ENCODE data around the gene TMEM229B. TPM values are rescaled to one million over a fixed set of nuclear protein-coding genes. Genes with fewer than 3 reads are reported as not detected.

The TMEM229B gene
- total RNA-seq, 1 donor from 2014 or later: 1.4 TPM

- no peak for DNase-seq
- intact Hi-C loops (cut with micrococcal nuclease): no loop called here
- Histone ChIP-seq H3K27ac (replicated peaks) (no peak overlapping the region), H3K36me3 (no peaks in the 10 kb centered on the region), H3K27me3 (ENCODE audit: low read depth) (peaks cover 61% of the 10 kb centered on the region), H3K9me3 (replicated peaks) (no peaks in the 10 kb centered on the region), H3K4me1 (peaks cover 29% of the 10 kb centered on the region), H3K4me3 (no peak overlapping the region)
- TF ChIP-seq CTCF (IDR thresholded peaks at IDR 0.05; ENCODE audit: borderline replicate concordance): no peak
Measured at GRCh38 chr14:67520482-67520881, 32.0 kb upstream of the TMEM229B start.

- no peak overlapping the region for H3K27ac ChIP-seq (replicated peaks)
- no peaks in the 10 kb centered on the region for H3K9me3 ChIP-seq (replicated peaks)
- TF ChIP-seq CTCF (IDR thresholded peaks at IDR 0.05; ENCODE audit: borderline replicate concordance): no peak
- no peak for DNase-seq
- peaks cover 53% of the 10 kb centered on the region for H3K27me3 ChIP-seq (ENCODE audit: low read depth)
- H3K4me3 ChIP-seq: no peak overlapping the region
- H3K36me3 ChIP-seq: no peaks in the 10 kb centered on the region
- peaks cover 39% of the 10 kb centered on the region for H3K4me1 ChIP-seq
- intact Hi-C loops (cut with micrococcal nuclease): no loop called here
Measured at GRCh38 chr14:67519406-67519805, 30.9 kb upstream of the TMEM229B start.

GRCh38 chr14:67517083-67517482 lies 28.6 kb upstream of the TMEM229B start:
- peak; percentile 36 for DNase-seq
- Histone ChIP-seq H3K27ac (replicated peaks) (no peak overlapping the region), H3K36me3 (no peaks in the 10 kb centered on the region), H3K4me1 (peaks cover 27% of the 10 kb centered on the region), H3K4me3 (no peak overlapping the region), H3K9me3 (replicated peaks) (no peaks in the 10 kb centered on the region), H3K27me3 (ENCODE audit: low read depth) (peaks cover 30% of the 10 kb centered on the region)
- TF ChIP-seq CTCF (IDR thresholded peaks at IDR 0.05; ENCODE audit: borderline replicate concordance): peak; percentile 36
- intact Hi-C loops (cut with micrococcal nuclease): loop anchor here (2.0 kb wide), 1 partner anchor 24 kb away; no protein-coding TSS in a partner anchor

DNA sequence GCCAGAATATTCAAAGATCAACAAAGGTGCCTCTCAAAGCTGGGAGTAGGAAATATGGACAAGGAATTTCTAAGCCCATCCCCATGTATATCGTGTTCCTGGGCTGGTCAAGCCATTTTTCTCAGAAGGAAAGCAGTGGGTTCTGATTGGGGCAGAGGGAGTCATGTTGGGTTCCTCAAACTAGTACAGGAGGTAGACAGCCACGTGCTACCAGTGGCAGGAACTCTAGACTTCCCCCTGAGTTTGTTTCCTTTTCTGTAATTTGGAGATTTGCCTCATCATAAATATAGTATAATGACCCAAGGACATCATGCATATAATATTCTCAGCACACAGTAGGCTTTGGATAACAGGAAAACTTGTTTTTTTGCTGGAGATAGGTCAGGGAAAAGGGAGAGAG lies 28.2 kb upstream of the TMEM229B start:
- H3K27ac ChIP-seq (replicated peaks): no peak overlapping the region
- H3K4me1 ChIP-seq: peaks cover 24% of the 10 kb centered on the region
- no peak for DNase-seq
- intact Hi-C loops (cut with micrococcal nuclease): loop anchor here (2.0 kb wide), 1 partner anchor 24 kb away; no protein-coding TSS in a partner anchor
- no peak overlapping the region for H3K4me3 ChIP-seq
- H3K9me3 ChIP-seq (replicated peaks): no peaks in the 10 kb centered on the region
- no peaks in the 10 kb centered on the region for H3K36me3 ChIP-seq
- TF ChIP-seq CTCF (IDR thresholded peaks at IDR 0.05; ENCODE audit: borderline replicate concordance): no peak
- H3K27me3 ChIP-seq (ENCODE audit: low read depth): peaks cover 28% of the 10 kb centered on the region

DNA sequence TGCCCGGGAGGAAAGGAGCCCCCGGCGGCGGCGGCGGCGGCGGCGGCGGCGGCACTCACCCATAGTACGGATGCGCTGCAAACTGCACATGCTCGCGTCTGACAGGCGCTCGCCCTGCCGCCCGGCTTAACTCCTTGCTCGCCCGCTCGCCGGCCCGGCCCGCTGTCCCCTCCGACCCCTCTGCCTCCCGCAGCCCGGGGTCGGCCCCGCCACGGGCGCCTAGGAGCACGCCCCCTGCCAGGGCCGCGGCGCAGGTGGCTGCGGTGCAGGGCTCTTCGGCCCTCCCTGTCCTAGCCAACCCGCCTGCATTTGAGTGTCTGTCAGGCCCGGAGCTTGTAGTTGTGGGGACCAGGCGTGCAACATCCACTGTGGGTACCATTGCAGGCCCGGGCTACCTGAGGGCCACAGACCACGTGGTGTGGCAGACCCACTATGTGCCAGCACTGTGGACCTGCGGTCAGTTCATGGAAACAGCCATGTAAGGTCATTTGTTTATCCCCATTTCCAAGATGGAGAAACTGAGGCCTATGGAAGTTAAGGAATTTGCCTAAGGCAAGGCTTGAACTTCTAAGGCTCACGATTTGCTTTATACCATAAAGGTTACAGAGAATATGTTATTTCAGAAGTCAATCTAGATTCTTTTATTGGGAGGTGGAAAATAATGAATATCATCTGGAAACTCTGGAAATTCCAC lies 27.0 kb upstream of the TMEM229B start:
- Histone ChIP-seq H3K27ac (replicated peaks) (peak overlapping the region; percentile 50), H3K36me3 (no peaks in the 10 kb centered on the region), H3K27me3 (ENCODE audit: low read depth) (peaks cover 25% of the 10 kb centered on the region), H3K9me3 (replicated peaks) (no peaks in the 10 kb centered on the region), H3K4me3 (peak overlapping the region; percentile 86), H3K4me1 (peaks cover 24% of the 10 kb centered on the region)
- intact Hi-C loops (cut with micrococcal nuclease): loop anchor here (2.0 kb wide), 1 partner anchor 25 kb away; no protein-coding TSS in a partner anchor
- DNase-seq: no peak
- no peak for TF ChIP-seq CTCF (IDR thresholded peaks at IDR 0.05; ENCODE audit: borderline replicate concordance)

Measured in left ventricle myocardium inferior (tissue), 1 donor.